Measurements from ENCODE around the gene HAUS8. TPM values are rescaled to one million over a fixed set of nuclear protein-coding genes. Genes with fewer than 3 reads are reported as not detected.
A peak's percentile ranks its signal among the peaks of the same experiment; 100 is the strongest.
"Not testable (repeated sequence)": the region's sequence is repeated elsewhere in the genome, so short reads cannot be mapped to it uniquely, and the experiment has no call there.

HAUS8 gene
- total RNA-seq, 6 experiments from 2014 or later = 7.6 to 13.2 (median 12.2) TPM

- Mint-ChIP-seq H3K36me3 (ENCODE audit: low read depth) (peaks cover 33% of the 10 kb centered on the region), H3K27me3 (ENCODE audit: insufficient read depth) (no peaks in the 10 kb centered on the region; the same call in 1 of the 2 replicates)
- DNase-seq = no peak
These were observed 26.7 kb upstream of the HAUS8 start for GRCh38 chr19:17101686-17102628.

GRCh38 chr19:17098326-17098725 is 23.1 kb upstream of the HAUS8 start:
- peak overlapping the region; percentile 80 for H3K27ac Mint-ChIP-seq
- H3K9me3 Mint-ChIP-seq = no peaks in the 10 kb centered on the region
- H3K27me3 Mint-ChIP-seq (ENCODE audit: insufficient read depth) = no peaks in the 10 kb centered on the region; the same call in 1 of the 2 replicates
- no peak for DNase-seq
- no peak overlapping the region; the same call in 1 of the 2 replicates for H3K4me3 Mint-ChIP-seq
- H3K4me1 Mint-ChIP-seq (ENCODE audit: low read depth) = peaks cover 34% of the 10 kb centered on the region
- TF ChIP-seq CTCF (IDR thresholded peaks at IDR 0.05) = no peak
- H3K36me3 Mint-ChIP-seq (ENCODE audit: low read depth) = peaks cover 46% of the 10 kb centered on the region

More at GRCh38 chr19:17101686-17102628, 26.7 kb upstream of the HAUS8 start:
- Mint-ChIP-seq H3K27ac (no peak overlapping the region), H3K9me3 (no peaks in the 10 kb centered on the region), H3K4me3 (no peak overlapping the region), H3K4me1 (ENCODE audit: low read depth) (peaks cover 51% of the 10 kb centered on the region)
- TF ChIP-seq CTCF (IDR thresholded peaks at IDR 0.05) = no peak

- Mint-ChIP-seq H3K4me3 (peak overlapping the region; percentile 3; the same call in 1 of the 2 replicates), H3K4me1 (ENCODE audit: low read depth) (peaks cover 29% of the 10 kb centered on the region), H3K27me3 (ENCODE audit: insufficient read depth) (no peaks in the 10 kb centered on the region; the same call in 1 of the 2 replicates), H3K36me3 (ENCODE audit: low read depth) (peaks cover 39% of the 10 kb centered on the region), H3K9me3 (no peaks in the 10 kb centered on the region), H3K27ac (peak overlapping the region; percentile 80)
- DNase-seq = no peak
- TF ChIP-seq CTCF (IDR thresholded peaks at IDR 0.05) = no peak
These were observed 22.4 kb upstream of the HAUS8 start for GRCh38 chr19:17097593-17098126.

GRCh38 chr19:17095141-17095919 is 20.1 kb upstream of the HAUS8 start:
- Mint-ChIP-seq H3K4me1 (ENCODE audit: low read depth) (peaks cover 28% of the 10 kb centered on the region), H3K4me3 (no peak overlapping the region), H3K9me3 (no peaks in the 10 kb centered on the region), H3K36me3 (ENCODE audit: low read depth) (peaks cover 30% of the 10 kb centered on the region), H3K27me3 (ENCODE audit: insufficient read depth) (no peaks in the 10 kb centered on the region; the same call in 1 of the 2 replicates), H3K27ac (no peak overlapping the region)
- DNase-seq = no peak
- TF ChIP-seq CTCF (IDR thresholded peaks at IDR 0.05) = no peak

- not testable (repeated sequence) for H3K4me3 Mint-ChIP-seq; H3K27me3 Mint-ChIP-seq (ENCODE audit: insufficient read depth); DNase-seq; H3K9me3 Mint-ChIP-seq; H3K27ac Mint-ChIP-seq
- H3K36me3 Mint-ChIP-seq (ENCODE audit: low read depth) = peaks cover 31% of the 10 kb centered on the region
- H3K4me1 Mint-ChIP-seq (ENCODE audit: low read depth) = peaks cover 34% of the 10 kb centered on the region
These were observed 19.4 kb upstream of the HAUS8 start for GRCh38 chr19:17094694-17095093.
